Stimulated activated CD8-positive, alpha-beta memory T cell treated with anti-CD3 and anti-CD28 coated beads, Interleukin-7, amount 100 ng/mL, for 24 hours (primary cell): ENCODE data around the gene CDH4.

Experiments used
- DNase-seq: peaks from one replicate; pipeline ENCODE4 v3.0.0-alpha.2; 2020; ENCODE audit warnings: low read depth

The CDH4 gene

DNA sequence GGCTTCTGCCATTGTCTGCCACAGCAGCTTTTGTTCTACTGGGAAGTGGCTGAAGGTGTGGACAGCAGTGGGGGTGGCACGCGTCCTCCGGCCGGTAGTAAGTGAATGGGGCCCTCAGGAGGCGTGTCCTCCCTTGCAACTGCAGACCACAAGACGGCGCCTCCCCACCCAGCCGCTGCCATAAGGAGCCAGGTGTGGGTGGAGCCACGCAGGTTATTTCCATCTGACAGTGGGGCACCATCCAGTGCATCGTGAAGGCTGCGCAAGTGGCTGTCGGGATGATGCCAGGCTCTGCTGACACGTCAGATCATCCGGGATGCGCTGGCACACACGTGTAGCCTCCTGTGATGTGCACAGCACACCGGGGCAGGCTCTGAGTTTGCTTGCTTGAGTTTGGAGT lies 379.7 kb downstream of the CDH4 start:
- no peak for DNase-seq

DNA sequence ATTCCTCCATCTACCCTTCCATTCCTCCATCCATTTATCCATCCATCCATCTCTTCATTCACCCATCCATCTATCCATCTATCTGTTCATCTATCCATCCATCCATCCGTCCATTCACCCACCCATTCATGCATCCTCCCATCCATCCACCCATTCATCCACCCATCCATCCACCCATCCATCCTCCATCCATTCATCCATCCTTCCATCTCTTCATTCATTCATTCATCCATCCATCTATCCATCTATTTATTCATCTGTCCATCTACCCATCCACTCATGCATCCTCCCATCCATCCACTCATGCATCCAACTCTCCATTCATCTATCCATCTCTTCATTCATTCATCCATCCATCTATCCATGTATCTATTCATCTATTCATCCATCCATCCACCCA lies 380.9 kb downstream of the CDH4 start:
- DNase-seq = no peak

DNA sequence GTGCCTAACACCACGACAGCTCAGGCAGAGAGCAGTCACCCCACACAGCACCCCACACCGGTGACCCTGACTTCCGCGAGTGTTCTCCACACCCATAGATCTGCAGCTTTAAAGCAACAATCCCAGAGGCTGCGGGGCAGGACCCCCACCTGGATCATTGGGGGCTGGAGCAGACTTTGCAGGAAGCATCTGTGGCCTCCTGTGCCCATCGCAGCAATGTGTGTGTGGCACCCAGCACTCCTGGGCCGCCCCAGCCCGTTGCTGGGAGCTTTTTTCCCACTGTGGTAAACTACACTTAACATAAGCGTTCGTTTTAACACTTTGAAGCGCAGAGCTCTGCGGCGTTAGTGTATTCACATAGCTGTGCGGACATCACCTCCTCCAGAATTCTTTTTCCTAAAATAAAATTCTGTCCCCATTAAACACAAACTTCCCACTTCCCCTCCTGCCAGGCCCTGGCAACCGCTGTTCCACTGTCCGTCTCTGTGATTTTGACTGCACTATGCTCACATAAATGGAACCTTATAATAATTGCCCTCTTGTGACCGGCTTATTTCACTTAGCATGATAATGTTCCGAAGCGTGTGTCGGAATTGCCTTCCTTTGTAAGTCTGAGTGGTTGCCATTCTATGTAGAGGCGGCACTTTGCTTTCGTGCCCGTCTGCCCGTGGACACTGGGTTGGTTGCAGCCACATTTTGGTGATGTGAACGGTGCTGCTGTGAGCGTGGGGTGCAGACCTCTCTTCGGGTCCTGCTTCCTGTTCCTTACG lies 382.5 kb downstream of the CDH4 start:
- no peak for DNase-seq

DNA sequence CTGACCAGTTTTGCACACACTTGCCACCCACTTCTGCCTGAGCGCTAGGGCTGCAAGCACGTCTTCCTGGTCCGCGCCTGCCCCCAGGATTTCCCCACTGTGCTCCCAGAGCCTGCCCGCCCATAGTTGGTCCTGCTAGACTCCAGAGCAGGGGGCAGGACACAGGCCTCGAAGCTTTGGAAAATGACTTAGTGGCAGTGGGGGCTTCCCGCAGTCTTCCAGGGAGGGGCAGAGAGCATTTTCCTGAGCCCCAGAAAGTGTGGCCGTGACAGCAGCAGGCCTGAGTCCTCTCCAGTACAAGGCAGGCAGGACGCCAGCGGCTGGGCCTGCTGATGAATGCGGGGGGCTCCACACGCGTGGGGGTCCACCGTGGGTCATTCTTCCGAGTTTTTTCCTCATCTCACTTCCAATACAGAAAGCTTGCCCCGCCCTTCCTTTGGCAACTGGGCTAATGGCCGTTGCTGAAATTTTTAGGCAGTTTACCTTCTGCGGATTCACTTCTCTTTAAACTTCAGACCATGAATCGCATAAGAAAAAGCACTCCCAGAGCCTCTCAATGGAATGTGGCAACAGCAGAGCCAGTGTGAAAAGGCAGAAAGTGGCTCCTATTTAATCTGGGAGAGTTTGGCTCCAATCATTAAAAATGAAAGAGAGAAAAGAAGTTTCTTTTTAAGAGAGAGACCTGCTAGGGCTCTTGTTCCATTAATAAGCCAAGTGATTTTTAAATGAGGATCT lies 383.8 kb downstream of the CDH4 start:
- DNase-seq = no peak

DNA sequence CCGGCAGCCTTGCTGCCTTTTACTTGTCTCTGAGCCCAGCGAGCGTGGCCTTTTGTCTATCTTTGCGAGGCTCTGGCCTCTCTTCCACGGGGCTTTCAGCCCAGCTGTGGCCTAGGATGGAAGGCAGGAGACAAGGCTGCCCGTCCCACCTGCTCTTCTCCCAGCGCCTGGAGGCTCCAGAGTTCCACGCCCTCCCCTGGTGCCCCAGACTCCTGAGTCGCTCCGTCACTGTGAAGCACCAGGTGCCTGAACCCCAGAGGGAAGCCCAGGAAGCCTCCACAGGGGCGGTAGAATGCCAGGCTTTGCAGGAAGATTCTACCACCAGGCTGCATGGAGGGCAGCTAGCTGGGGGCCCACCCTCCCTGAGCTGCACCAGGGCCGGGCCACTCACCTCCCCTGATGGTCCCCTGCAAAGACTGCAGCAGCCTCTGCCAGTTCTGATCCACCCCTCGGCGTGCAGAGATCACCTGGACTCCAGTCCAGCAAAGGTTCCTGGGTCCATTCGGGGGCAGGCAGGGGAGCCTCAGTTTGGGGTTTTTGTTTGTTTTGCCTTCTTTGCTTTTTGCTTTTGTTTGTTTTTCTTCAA lies 384.6 kb downstream of the CDH4 start:
- DNase-seq = no peak

DNA sequence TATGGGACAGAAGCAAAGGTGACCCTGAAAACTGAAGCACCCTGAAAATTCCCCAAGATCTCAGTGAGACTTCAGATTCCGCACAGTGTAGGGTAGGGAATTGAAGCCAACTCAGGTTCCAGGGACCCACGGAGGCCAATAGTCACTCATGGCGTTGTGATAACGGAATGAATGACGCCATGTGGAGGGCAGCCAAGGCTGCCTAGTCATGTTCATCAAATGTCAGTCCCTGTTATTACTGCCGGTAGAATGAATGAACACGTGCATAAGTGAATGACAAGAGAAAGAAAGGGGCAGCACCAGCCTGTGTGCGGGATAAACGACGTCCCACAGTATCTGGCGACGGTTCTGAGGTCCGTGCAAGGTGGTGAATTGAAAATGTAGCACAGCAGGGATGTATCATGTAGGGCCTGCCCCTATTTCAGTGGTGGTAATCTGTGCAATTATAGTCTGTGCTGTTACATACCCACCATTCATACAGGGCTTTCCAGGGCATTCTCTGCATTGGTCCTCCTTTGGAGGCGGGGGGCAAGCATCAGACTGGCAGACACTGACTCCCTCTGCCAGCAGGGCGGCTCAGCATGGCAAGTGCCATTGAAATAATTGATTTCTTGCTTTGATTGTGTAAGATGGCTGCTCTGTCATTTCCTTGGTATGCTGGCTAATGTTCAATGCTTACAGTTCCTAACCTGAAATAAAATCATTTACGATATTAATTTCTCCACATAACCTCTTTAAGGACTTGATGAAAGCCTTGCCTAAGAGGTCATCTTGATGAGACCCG lies 386.9 kb downstream of the CDH4 start:
- no peak for DNase-seq

DNA sequence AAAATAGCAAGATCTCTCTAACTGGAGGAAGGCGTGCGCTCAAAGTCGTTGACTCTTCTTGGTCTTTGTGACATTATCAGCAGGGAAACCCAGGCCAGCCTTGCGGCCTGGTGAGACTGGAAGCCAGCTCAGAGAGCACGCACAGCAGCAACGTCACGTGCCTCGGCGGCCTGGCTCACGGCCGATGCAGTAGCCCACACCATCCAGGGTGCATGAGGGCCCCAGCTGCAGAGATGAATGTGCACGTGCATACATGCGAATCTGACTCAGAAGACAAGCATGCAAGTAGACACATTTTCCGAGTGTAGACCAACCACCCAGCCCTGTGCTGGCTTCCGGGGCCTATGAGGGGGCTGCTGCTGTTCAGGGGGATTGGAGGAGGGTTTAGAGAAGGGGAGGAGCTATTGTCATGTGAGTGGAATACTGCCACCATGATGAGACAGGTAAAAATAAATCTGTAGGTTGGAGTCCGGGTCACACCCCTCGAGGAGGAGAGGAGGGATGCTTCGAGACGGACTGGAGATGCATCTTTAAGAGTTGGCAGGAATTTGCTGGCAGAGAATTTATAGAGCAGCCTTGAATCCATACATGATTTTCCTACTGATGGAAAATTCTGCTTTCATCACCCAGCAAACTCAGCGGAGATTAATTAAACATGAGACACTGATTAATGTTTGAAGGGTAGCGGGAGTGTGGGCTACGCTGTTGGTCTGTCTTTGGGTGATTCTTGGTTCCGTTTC lies 388.2 kb downstream of the CDH4 start:
- no peak for DNase-seq

DNA sequence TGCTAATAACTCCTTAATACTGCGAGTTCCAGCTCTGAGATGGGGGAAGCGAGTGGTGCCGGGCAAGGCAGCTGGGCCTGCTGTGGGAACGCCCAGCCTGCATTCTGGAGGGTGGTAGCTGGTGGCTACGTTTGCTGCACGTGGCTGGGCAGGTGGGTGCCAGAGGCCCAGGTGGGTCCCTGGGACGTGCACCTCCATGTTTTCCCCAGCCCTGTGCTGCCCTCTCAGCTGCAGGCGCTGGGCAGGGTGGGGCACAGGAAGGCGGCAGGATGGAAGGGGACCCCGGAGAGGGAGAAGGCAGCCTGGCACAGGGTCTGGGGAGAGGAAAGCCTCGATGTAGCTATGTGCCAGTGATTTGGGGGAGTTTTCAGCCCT lies 388.8 kb downstream of the CDH4 start:
- no peak for DNase-seq

DNA sequence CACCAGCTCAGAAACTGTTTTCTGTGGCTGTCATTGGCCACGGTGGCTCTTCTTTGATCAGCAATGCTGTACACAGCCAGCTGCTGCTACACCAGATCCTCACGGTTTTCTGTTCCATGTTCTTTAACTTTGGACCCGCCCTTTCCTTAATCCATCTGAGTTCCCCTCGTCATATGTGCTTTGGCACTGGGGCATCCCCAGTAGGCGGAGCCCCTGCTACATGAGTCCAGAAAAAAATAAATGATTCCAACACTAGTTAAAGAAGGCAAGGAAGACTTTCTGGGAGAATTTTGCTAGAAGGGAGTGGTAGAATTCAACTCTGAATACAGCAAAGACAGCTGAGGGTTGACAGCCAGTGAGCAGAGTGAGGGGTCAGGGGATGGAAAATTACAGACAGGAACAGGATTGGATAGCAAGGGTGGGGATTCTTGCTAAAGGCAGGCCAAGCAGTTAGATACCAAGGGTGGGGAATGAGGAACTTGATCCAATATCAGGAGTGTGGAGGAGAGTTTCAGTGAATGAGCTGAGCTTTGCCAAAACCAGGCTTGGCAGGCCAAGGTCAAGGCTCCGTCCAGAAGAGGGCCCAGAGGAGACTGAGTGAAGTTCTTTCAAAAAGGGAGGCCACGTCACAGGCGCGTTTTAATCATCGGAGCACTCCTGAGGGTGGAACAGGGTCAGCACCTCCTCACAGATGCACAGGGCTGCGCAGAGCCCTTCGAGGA lies 391.8 kb downstream of the CDH4 start:
- no peak for DNase-seq

DNA sequence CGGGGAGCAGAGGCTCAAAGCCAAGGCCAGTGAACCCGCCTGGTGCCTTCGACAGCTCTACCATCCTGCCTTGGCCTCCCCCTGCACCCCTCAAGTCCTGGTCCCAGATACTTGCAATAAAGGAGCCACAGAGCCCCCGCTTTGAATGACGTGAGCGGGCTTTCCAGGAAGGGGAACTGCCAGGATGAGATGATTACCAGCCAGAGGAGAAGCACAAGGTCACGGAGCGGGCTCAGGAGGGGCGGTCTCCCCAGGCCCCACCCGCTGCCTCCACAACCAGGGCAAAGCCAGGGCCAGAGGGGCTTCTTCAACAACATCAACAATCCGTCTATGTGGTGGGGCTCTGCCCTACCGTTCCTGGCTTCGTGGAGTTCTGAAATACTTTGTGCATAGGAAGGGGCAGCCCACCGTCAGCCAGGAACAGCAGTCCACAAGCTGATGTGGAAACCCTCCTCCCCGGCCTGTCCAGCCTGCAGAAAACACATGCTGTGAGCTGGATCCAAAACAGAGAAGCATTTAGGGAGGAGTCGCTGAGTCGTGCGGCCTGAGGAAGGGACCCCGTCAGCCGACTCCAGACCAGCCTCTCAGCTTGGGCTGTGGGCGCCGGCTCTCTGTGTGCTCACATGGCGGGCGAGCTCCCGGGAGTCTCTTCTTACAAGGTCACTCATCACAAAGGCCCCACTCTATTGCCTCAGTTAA lies 392.5 kb downstream of the CDH4 start:
- no peak for DNase-seq

DNA sequence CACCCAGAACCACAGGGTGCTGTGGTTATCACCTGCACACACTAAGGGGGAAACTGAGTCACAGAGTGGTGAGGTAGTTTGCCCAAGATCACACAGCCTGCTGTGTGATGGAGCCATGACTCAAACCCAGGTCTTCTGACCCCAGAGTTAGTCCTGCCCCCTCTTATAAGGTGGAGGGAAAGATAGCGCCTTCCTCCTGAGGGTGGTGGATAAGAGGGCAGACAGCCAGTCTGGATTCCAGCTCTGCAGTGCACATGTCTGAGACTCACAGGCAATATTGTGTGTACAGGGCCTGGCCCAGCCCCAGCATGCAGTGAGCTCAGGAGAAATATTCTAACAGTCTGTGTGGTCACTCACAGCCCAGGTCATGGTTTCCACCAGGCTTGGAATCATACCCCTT lies 393.7 kb downstream of the CDH4 start:
- DNase-seq = no peak

DNA sequence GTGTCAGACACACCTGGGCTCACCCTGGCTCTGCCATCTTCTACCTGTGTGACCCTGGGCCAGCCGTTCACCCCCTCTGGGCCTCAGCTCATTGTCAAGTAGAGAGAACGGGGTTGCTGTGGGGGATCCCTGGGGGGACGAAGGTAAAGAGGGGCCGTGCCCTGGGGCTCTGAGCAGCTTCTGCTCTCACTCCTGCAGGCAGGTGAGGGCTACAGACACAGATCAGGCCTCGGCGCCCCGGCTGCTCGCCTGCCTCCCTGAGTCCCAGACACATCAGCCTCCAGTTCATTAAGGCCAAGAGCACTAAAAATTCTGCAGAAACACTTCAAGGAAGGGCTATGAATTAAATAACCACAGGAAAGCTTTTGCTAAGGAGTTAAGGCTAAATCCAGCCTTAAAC lies 394.4 kb downstream of the CDH4 start:
- no peak for DNase-seq

DNA sequence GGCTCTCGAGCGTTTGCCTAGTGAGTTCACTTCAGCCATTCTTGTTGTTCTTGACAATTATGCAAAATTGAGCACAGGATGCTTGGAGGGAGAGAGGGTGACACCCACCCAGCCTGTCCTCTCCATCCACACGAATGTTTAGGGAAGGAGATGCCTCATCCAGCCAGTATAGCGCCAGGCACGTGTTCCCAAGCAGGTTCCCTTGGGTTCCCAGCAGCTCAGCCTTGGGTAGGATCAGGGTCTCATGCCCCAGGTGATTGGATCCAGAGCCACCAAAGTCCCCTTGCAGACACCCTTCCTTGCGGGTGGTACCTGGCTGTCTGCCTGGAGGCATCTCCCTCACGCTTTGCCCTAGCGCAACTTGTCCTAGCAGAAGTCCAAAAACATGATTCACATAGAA lies 394.9 kb downstream of the CDH4 start:
- no peak for DNase-seq

DNA sequence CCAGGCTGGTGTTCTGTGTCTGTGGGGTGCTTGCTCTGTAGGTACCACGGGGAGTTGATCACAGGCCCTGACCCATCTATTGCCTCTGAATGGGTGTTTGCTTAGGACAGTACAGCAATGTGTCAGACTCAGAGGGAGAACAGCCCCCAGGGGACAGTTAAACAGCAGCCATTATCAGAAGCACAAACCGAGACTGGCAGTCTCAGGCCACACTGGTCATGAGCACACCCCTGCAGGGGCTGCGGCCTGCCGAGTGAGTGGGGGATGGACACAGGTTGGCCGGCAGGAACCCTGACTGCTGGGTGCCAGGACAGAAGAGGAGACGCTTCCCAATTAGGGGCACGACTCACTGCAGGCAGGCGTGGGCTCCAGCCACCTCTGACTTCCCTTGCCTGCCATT lies 395.6 kb downstream of the CDH4 start:
- no peak for DNase-seq

DNA sequence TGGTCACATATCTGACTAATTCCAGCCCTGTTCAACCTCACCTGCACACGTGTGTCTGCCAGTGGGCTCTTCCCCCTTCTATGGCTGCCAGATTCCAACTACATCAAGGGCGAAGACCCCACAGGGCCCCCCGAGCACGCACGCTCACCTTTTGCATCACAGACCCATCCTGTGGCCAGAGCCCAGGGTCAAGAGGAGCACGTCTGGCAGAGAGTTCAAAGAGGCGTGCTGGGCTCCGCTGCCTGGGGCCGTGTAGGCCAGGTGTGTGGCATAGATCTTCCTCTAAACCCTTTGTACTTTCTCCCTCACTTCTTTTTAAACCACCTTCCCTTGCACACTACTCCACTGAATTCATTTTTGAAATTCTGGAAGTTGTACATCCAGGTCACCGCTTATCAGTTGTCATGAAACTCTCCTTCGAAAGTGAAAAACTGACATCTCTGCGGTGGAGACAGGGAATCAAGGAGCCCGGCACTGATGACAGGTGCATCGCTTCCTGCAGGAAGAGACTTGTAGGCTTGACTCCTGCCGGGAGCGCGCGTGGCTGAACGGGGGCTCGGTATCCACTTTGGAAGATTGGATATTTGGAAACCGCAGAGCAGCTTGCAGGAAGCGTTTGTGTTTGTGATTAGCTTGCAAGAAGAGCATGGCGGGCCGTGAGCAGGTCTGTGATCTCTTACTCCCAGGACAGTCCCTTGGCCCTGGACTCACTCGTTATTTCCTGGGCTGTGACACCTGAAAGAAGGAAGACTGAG lies 397.2 kb downstream of the CDH4 start:
- no peak for DNase-seq

DNA sequence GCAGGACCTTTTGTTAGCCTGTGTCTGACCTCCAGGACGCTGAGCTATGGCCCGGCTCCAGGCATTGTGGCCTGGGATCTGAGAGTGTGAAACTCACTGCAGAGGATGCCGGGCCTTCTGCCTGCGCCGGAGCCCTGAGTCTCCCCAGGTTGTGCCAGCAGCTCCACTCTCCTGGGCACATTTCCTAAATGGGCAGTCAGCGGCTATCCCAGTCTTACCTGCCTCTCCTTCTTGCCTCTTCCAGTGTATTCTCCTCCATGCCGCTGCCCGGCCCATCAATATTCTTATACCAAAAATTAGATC lies 397.8 kb downstream of the CDH4 start:
- no peak for DNase-seq

DNA sequence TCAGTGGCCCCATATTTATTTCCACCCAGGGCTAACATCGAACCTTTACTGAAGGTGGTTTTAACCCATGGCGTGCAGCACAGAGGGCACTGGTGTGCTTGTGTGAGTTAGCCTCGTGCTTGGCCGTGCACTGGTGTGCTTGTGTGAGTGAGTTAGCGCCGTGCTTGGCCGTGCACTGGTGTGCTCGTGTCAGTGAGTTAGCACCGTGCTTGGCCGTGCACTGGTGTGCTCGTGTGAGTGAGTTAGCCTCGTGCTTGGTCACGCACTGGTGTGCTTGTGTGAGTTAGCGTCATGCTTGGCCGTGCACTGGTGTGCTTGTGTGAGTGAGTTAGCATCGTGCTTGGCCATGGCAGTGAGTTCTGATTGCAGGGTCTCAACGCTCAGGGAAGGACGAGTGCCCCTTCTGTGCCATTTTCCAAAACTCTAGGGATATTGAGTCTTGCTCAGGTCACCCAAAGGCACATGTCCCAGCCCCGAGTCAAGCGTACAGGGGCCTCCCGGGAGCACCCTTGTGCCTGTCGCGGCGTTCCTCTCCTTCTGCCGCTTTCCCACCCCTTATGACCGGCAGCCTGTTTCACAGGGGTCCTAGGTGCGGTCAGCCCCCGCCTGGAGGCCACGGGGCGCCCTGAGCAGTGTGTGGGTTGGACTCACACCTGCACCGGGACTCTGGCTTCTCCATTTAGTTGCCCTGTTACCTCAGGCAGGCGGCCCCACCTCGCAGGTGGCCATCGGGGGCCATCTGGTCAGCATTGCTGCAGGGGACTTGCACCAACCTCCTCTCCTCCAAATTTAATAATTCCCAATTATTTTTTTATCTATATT lies 399.1 kb downstream of the CDH4 start:
- DNase-seq = no peak

DNA sequence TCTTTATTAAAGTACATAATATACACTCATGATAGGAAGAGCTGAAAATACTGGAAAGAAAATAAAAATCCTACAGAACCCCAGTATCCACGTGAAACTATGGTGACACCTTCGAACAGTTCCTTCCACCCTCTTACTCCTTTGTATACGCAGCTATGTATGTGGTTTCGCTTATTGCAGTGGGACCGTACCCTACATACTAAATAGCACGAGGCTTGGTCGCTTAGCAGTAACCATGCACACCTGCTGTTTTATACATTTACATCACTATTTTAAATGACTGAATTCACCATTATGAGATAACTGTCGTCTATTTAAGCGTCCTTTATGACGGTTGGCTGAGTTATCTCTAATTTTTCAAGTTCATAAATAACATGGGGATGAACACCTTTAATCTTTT lies 400.1 kb downstream of the CDH4 start:
- DNase-seq = no peak

DNA sequence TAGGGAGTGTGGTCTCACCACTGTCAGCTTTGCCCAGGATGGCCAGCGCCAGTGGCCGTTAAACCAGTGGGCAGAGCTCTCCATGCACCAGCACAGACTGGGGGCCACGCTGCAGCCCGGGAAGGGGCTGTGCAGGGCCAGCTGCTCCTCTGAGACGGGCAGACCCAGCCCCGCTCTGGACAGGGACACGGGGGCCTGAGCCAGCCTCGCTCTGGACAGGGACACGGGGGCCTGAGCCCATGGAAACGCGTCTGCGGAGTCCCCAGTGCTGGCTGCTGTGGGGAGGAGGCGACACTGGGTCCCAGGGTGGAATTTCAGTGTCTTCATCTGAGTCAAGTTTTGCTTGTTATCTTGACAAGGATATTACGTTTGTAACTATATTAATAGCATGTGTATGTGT lies 402.7 kb downstream of the CDH4 start:
- no peak for DNase-seq
